ENCODE measurements around the gene ZNF425. TPM values are rescaled to one million over a fixed set of nuclear protein-coding genes. Genes with fewer than 3 reads are reported as not detected.
A peak's percentile ranks its signal among the peaks of the same experiment; 100 is the strongest.

ZNF425 gene
- total RNA-seq, 1 experiment from 2014 or later, result 3.3 TPM

DNA sequence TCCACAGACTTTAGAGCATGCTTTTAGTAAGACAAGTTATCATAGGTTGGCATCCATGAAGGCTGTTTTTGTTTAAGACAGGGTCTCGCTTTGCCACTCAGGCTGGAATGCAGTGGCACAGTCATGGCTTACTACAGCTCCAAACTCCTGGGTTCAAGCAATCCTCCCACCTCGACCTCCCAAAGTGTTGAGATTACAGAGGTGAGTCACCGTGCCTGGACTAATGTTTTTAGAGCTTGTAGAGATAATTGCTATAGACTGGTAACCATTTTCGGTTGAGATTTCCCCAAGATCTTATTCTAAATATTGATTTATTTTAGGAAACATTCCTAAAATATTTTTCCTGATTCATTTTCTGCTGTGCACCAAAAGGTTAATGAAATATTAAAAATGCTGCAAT, 15.8 kb upstream of the ZNF425 start:
- Mint-ChIP-seq H3K27me3 (ENCODE audit: insufficient read depth, unreplicated experiment) (no peaks in the 10 kb centered on the region), H3K4me3 (ENCODE audit: unreplicated experiment) (no peak overlapping the region), H3K4me1 (ENCODE audit: insufficient read depth, unreplicated experiment) (no peaks in the 10 kb centered on the region), H3K36me3 (ENCODE audit: insufficient read depth, unreplicated experiment) (peaks cover 6% of the 10 kb centered on the region), H3K27ac (ENCODE audit: low read depth, unreplicated experiment) (no peak overlapping the region), H3K9me3 (ENCODE audit: unreplicated experiment) (no peaks in the 10 kb centered on the region)
- DNase-seq (ENCODE audit: unreplicated experiment), result no peak
- TF ChIP-seq, protein P1, sequence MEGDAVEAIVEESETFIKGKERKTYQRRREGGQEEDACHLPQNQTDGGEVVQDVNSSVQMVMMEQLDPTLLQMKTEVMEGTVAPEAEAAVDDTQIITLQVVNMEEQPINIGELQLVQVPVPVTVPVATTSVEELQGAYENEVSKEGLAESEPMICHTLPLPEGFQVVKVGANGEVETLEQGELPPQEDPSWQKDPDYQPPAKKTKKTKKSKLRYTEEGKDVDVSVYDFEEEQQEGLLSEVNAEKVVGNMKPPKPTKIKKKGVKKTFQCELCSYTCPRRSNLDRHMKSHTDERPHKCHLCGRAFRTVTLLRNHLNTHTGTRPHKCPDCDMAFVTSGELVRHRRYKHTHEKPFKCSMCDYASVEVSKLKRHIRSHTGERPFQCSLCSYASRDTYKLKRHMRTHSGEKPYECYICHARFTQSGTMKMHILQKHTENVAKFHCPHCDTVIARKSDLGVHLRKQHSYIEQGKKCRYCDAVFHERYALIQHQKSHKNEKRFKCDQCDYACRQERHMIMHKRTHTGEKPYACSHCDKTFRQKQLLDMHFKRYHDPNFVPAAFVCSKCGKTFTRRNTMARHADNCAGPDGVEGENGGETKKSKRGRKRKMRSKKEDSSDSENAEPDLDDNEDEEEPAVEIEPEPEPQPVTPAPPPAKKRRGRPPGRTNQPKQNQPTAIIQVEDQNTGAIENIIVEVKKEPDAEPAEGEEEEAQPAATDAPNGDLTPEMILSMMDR (IDR thresholded peaks at IDR 0.05; ENCODE audit: unreplicated experiment), result no peak
- BruUV-seq (replicated peaks), result no TSS peak
- intact Hi-C loops (cut with micrococcal nuclease), result no loop called here
- ChIA-PET POLR2A (interaction anchor here (1.0 kb wide), 1 partner anchor 14 kb away, joined by 5 read pairs; no protein-coding TSS in a partner anchor), CTCF (interaction anchor here (0.6 to 1.6 kb wide), 5 partner anchors 9 to 627 kb away, joined by 3 to 5 read pairs (median 3); partner anchors contain the start of gene ZNF425)

DNA sequence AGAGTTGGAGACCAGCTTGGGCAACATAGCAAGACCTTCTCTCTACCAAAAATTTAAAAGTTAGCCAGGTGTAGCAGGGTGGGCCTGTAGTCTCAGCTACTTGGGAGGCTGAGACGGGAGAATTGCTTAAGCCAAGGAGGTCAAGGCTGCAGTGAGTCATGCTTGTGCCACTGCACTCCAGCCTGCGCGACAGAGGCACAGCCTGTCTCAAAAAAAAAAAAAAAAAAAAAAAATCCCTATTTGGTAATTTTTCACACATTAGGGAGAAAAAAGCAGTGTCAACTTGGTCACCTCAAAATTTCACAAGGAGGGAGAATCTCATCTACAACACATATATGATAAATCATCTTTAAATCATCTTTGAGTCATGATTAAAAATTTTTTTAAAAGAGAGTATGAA, 14.7 kb upstream of the ZNF425 start:
- TF ChIP-seq, protein P1 (IDR thresholded peaks at IDR 0.05; ENCODE audit: unreplicated experiment), result no peak
- H3K27ac Mint-ChIP-seq (ENCODE audit: low read depth, unreplicated experiment), result no peak overlapping the region
- ChIA-PET CTCF (interaction anchor here (0.6 kb wide), 1 partner anchor 23 kb away, joined by 4 read pairs; no protein-coding TSS in a partner anchor), POLR2A (interaction anchor here (1.8 kb wide), 1 partner anchor 15 kb away, joined by 4 read pairs; the partner anchor contains the start of gene ZNF425)
- no peaks in the 10 kb centered on the region for H3K4me1 Mint-ChIP-seq (ENCODE audit: insufficient read depth, unreplicated experiment)
- peaks cover 6% of the 10 kb centered on the region for H3K36me3 Mint-ChIP-seq (ENCODE audit: insufficient read depth, unreplicated experiment)
- no TSS peak for BruUV-seq (replicated peaks)
- no peaks in the 10 kb centered on the region for H3K9me3 Mint-ChIP-seq (ENCODE audit: unreplicated experiment)
- DNase-seq (ENCODE audit: unreplicated experiment), result peak; percentile 40
- intact Hi-C loops (cut with micrococcal nuclease), result no loop called here
- H3K4me3 Mint-ChIP-seq (ENCODE audit: unreplicated experiment), result no peak overlapping the region
- H3K27me3 Mint-ChIP-seq (ENCODE audit: insufficient read depth, unreplicated experiment), result no peaks in the 10 kb centered on the region

DNA sequence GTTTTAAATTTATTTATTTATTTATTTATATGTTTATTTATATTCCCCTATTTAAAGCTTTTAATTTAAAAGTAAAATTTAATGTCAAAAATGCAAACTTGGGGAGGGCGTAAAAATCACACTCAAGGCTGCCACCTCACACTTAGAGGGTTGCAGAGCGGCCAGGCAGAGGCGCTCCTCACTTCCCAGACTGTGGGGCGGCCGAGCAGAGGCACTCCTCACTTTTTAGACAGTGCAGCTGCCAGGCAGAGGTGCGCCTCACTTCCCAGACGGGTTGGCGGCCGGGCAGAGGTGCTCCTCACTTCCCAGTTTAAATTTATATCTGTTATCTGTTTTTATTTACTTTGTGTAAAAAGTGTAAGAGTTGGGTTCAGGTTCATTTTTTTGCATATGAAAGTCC, 10.0 kb upstream of the ZNF425 start:
- Mint-ChIP-seq H3K4me1 (ENCODE audit: insufficient read depth, unreplicated experiment) (no peaks in the 10 kb centered on the region), H3K4me3 (ENCODE audit: unreplicated experiment) (no peak overlapping the region), H3K36me3 (ENCODE audit: insufficient read depth, unreplicated experiment) (peaks cover 36% of the 10 kb centered on the region), H3K27me3 (ENCODE audit: insufficient read depth, unreplicated experiment) (no peaks in the 10 kb centered on the region), H3K27ac (ENCODE audit: low read depth, unreplicated experiment) (no peak overlapping the region), H3K9me3 (ENCODE audit: unreplicated experiment) (no peaks in the 10 kb centered on the region)
- intact Hi-C loops (cut with micrococcal nuclease), result no loop called here
- TF ChIP-seq, protein P1 (IDR thresholded peaks at IDR 0.05; ENCODE audit: unreplicated experiment), result no peak
- ChIA-PET CTCF (interaction anchor here (0.8 to 6.0 kb wide), 5 partner anchors 9 to 34 kb away, joined by 3 to 33 read pairs (median 3); partner anchors contain the start of gene ZNF398), POLR2A (interaction anchor here (0.6 to 1.3 kb wide), 5 partner anchors 8 to 29 kb away, joined by 3 to 5 read pairs (median 3); partner anchors contain the start of genes ZNF398 and ZNF425)
- DNase-seq (ENCODE audit: unreplicated experiment), result no peak
- no TSS peak for BruUV-seq (replicated peaks)

DNA sequence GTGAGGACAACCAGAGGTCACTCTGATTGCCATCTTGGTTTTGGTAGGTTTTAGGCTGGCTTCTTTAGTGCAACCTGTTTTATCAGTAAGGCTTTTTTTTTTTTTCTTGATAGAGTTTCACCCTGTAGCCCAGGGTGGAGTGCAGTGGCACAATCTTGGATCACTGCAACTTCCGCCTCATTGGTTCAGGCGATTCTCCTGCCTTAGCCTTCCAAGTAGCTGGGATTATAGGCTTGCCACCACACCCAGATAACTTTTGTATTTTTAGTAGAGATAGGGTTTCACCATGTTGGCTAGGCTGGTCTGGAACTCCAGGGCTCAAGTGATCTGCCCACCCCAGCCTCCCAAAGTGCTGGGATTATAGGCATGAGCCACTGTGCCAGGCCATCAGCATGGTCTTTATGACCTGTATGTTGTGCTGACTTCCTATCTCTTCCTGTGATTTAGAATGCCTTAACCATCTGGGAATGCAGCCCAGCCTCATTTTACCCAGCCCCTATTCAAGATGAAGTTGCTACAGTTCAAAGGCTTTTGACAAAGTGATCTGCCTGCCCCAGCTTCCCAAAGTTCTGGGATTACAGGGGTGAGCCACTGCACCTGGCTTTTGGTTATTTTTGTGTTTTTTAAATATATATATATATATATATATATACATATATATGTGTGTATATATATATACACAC, 7.0 kb upstream of the ZNF425 start:
- Mint-ChIP-seq H3K27me3 (ENCODE audit: insufficient read depth, unreplicated experiment) (no peaks in the 10 kb centered on the region), H3K4me3 (ENCODE audit: unreplicated experiment) (no peak overlapping the region), H3K9me3 (ENCODE audit: unreplicated experiment) (peaks cover 7% of the 10 kb centered on the region), H3K36me3 (ENCODE audit: insufficient read depth, unreplicated experiment) (peaks cover 58% of the 10 kb centered on the region), H3K27ac (ENCODE audit: low read depth, unreplicated experiment) (no peak overlapping the region), H3K4me1 (ENCODE audit: insufficient read depth, unreplicated experiment) (peaks cover 2% of the 10 kb centered on the region)
- ChIA-PET POLR2A (interaction anchor here (0.8 to 1.0 kb wide), 2 partner anchors 15 to 62 kb away, joined by 4 read pairs; partner anchors contain the start of genes ZNF282 and ZNF398), CTCF (interaction anchor here (0.6 to 6.0 kb wide), 3 partner anchors 8 to 128 kb away, joined by 3 to 33 read pairs (median 4); partner anchors contain the start of gene ZNF398)
- DNase-seq (ENCODE audit: unreplicated experiment), result no peak
- no TSS peak for BruUV-seq (replicated peaks)
- TF ChIP-seq, protein P1 (IDR thresholded peaks at IDR 0.05; ENCODE audit: unreplicated experiment), result no peak
- intact Hi-C loops (cut with micrococcal nuclease), result no loop called here
